ENCODE data around the gene UBR7.

UBR7 gene

DNA sequence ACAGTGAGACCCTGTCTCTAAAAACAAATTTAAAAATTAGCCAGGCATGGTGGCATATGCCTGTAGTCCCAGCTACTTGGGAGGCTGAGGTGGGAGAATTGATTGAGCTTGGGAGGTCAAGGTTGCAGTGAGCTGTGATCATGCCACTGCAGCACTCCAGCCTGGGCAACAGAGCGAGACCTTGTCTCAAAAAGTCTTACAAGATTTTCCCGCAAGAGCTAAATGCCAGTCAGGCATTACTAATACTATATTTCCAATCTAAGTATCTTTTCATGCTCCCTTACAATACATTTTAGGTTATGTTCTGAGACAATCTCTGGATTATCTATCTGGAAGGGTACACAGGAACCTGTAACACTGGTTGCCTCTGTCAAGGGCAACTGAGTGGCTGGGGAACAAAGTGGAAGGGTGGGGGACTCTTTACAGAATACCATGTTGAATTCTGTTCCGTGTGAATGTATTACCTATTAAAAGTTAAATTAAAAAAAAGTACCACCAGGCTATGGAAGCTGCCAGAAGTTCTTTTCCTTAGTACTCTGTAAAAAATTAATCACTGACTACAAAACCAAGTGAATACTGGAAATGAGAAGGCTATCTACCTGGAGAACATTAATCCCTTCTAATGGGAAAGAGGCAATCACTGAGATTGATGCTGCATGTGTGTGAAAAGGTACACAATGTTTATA lies 69.1 kb downstream of the UBR7 start:
- DNase-seq (ENCODE audit: extremely low spot score) = no peak
- CTCF ChIA-PET = no interaction called here
- POLR2A ChIA-PET = no interaction called here
- TF ChIP-seq SUZ12 (IDR thresholded peaks at IDR 0.05) (no peak), FOXM1 (IDR thresholded peaks at IDR 0.05; ENCODE audit: borderline replicate concordance) (no peak)

All from HEK293T (cell line).